Neutrophil (primary cell): ENCODE measurements around the gene GADL1.

Experiments used
- H3K27ac ChIP-seq: fragments of 200-600 bp; sonication (generic); 2 replicates; pipeline ENCODE4 v1.5.1; 2016; ENCODE audit warnings: mild to moderate bottlenecking, moderate library complexity
- H3K27me3 ChIP-seq: fragments of 200-600 bp; sonication (generic); 2 replicates; pipeline ENCODE4 v1.6.0; 2016; ENCODE audit warnings: mild to moderate bottlenecking
- H3K36me3 ChIP-seq: fragments of 200-600 bp; sonication (generic); 2 replicates; pipeline ENCODE4 v1.5.1; 2017
- H3K4me1 ChIP-seq, 2 experiments: fragments of 200-600 bp in 1 of 2; sonication (generic) in 1 of 2; 1 replicate in 1 of 2; 2 replicates in 1 of 2; pipeline versions ENCODE4 v1.5.1 to v1.6.1; 2013 to 2016; ENCODE audit warnings: low read depth in 1 of 2, low read length in 1 of 2, mild to moderate bottlenecking in 1 of 2, moderate library complexity in 1 of 2; ENCODE audit not compliant: control insufficient read depth in 1 of 2, insufficient read depth in 1 of 2
- H3K4me3 ChIP-seq, 2 experiments: fragments of 200-600 bp in 1 of 2; sonication (generic) in 1 of 2; 1 replicate in 1 of 2; 2 replicates in 1 of 2; pipeline ENCODE4 v1.5.1; 2013 to 2016; ENCODE audit warnings: low read depth in 1 of 2, low read length in 1 of 2, mild to moderate bottlenecking in 1 of 2, moderate library complexity in 1 of 2
- H3K9me3 ChIP-seq: fragments of 200-600 bp; sonication (generic); 2 replicates; pipeline ENCODE4 v1.5.1; 2016
- CTCF ChIP-seq: fragments of 200-600 bp; sonication (generic); IDR thresholded peaks from 2 replicates; pipeline ENCODE4 v1.5.1; 2016; ENCODE audit warnings: antibody characterized with exemption

The GADL1 gene

GRCh38 chr3:30878862-30879261 is 15.6 kb downstream of the GADL1 start:
- no peaks in the 10 kb centered on the region for H3K4me1 ChIP-seq
- TF ChIP-seq CTCF, result no peak
- no peaks in the 10 kb centered on the region for H3K9me3 ChIP-seq

GRCh38 chr3:30875505-30875904 is 19.0 kb downstream of the GADL1 start:
- no peak overlapping the region for H3K27ac ChIP-seq
- no peak overlapping the region for H3K4me3 ChIP-seq
- H3K4me1 ChIP-seq, result no peaks in the 10 kb centered on the region
- no peaks in the 10 kb centered on the region for H3K9me3 ChIP-seq
- H3K27me3 ChIP-seq, result no peaks in the 10 kb centered on the region
- no peaks in the 10 kb centered on the region for H3K36me3 ChIP-seq
- no peak for TF ChIP-seq CTCF

More at GRCh38 chr3:30878862-30879261, 15.6 kb downstream of the GADL1 start:
- no peak overlapping the region for H3K27ac ChIP-seq
- no peaks in the 10 kb centered on the region for H3K36me3 ChIP-seq
- H3K27me3 ChIP-seq, result no peaks in the 10 kb centered on the region
- H3K4me3 ChIP-seq, result no peak overlapping the region

- Histone ChIP-seq H3K4me3 (no peak overlapping the region), H3K4me1 (no peaks in the 10 kb centered on the region), H3K27ac (no peak overlapping the region), H3K9me3 (no peaks in the 10 kb centered on the region), H3K27me3 (no peaks in the 10 kb centered on the region), H3K36me3 (no peaks in the 10 kb centered on the region)
- no peak for TF ChIP-seq CTCF
Observed at GRCh38 chr3:30873671-30874070, 20.8 kb downstream of the GADL1 start.

GRCh38 chr3:30872879-30873278 is 21.6 kb downstream of the GADL1 start:
- Histone ChIP-seq H3K36me3 (no peaks in the 10 kb centered on the region), H3K27ac (no peak overlapping the region), H3K9me3 (no peaks in the 10 kb centered on the region), H3K4me1 (no peaks in the 10 kb centered on the region), H3K27me3 (no peaks in the 10 kb centered on the region), H3K4me3 (no peak overlapping the region)
- TF ChIP-seq CTCF, result no peak

GRCh38 chr3:30871720-30872119 is 22.7 kb downstream of the GADL1 start:
- H3K9me3 ChIP-seq, result no peaks in the 10 kb centered on the region
- H3K4me3 ChIP-seq, result no peak overlapping the region
- no peak overlapping the region for H3K27ac ChIP-seq
- no peak for TF ChIP-seq CTCF
- H3K27me3 ChIP-seq, result no peaks in the 10 kb centered on the region
- H3K4me1 ChIP-seq, result no peaks in the 10 kb centered on the region
- H3K36me3 ChIP-seq, result no peaks in the 10 kb centered on the region

- H3K9me3 ChIP-seq, result no peaks in the 10 kb centered on the region
- H3K4me1 ChIP-seq, result no peaks in the 10 kb centered on the region
- TF ChIP-seq CTCF, result no peak
- H3K36me3 ChIP-seq, result no peaks in the 10 kb centered on the region
- no peaks in the 10 kb centered on the region for H3K27me3 ChIP-seq
- H3K4me3 ChIP-seq, result no peak overlapping the region
- H3K27ac ChIP-seq, result no peak overlapping the region
Observed at GRCh38 chr3:30864836-30865235, 29.6 kb downstream of the GADL1 start.
